Ishikawa (cell line): ENCODE data around the gene SPOUT1.

ENCODE experiments used
- EP300 ChIP-seq: IDR thresholded peaks from 2 replicates; pipeline ENCODE4 v1.6.1; 2012; ENCODE audit warnings: borderline replicate concordance
- NFIC ChIP-seq: IDR thresholded peaks from 2 replicates; pipeline ENCODE4 v1.6.1; 2012
- TF ChIP-seq, protein P1 (sequence below): IDR thresholded peaks from 2 replicates; pipeline ENCODE4 v1.6.1; 2012

DNA sequence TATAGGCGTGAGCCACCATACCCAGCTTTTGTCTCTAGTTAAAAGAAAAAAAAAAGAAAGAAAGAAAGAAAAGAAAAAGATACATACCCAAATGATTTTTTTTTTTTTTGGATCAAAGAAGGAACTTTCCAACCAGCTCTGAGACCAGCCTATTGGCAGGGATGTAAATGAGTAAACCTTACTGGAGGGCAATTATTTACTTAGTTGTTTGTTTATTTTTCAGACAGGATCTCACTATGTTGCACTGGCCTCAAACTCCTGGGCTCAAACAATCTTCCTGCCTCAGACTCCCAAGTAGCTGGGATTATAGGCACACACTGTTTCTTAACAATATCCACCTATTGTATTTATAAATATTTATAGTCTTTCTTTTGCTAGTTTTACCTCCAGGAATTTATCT is 10.9 kb upstream of the SPOUT1 start:
- TF ChIP-seq NFIC: no peak
- TF ChIP-seq EP300: no peak
- TF ChIP-seq, protein P1, sequence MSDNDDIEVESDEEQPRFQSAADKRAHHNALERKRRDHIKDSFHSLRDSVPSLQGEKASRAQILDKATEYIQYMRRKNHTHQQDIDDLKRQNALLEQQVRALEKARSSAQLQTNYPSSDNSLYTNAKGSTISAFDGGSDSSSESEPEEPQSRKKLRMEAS: no peak
